H9 (cell line): Measurements from ENCODE around the gene ENPP5. TPM values are rescaled to one million over a fixed set of nuclear protein-coding genes. Genes with fewer than 3 reads are reported as not detected.

ENCODE experiments used
- DNase-seq: peaks from one replicate; pipeline ENCODE4 v3.0.0-alpha.2; 2017
- H2AFZ ChIP-seq: one replicate; pipeline ENCODE4 v1.6.1; 2013; ENCODE audit warnings: mild to moderate bottlenecking, low read length, control low read depth, moderate library complexity
- H2AK5ac ChIP-seq: 2 replicates; pipeline ENCODE4 v1.6.1; 2013; ENCODE audit warnings: low read length, control low read depth, mixed read lengths; ENCODE audit not compliant: insufficient read length
- H2BK120ac ChIP-seq: one replicate; pipeline ENCODE4 v1.6.1; 2013; ENCODE audit warnings: low read depth, mild to moderate bottlenecking, low read length, control low read depth, inconsistent platforms; ENCODE audit not compliant: poor library complexity, severe bottlenecking
- H2BK12ac ChIP-seq: 2 replicates; pipeline ENCODE4 v1.6.1; 2013; ENCODE audit warnings: low read length, control low read depth, mixed read lengths, low read depth; ENCODE audit not compliant: insufficient read length
- H2BK15ac ChIP-seq: 2 replicates; pipeline ENCODE4 v1.6.1; 2013; ENCODE audit warnings: low read depth, low read length, control low read depth
- H2BK20ac ChIP-seq: one replicate; pipeline ENCODE4 v1.6.1; 2013; ENCODE audit warnings: low read depth, mild to moderate bottlenecking, low read length, control low read depth, inconsistent platforms; ENCODE audit not compliant: poor library complexity, severe bottlenecking
- H2BK5ac ChIP-seq: 2 replicates; pipeline ENCODE4 v1.6.1; 2013; ENCODE audit warnings: low read length, control low read depth, mixed read lengths; ENCODE audit not compliant: insufficient read length
- H3K14ac ChIP-seq: 2 replicates; pipeline ENCODE4 v1.6.1; 2013; ENCODE audit warnings: low read length, control low read depth; ENCODE audit not compliant: insufficient read depth
- H3K18ac ChIP-seq: 2 replicates; pipeline ENCODE4 v1.6.1; 2013; ENCODE audit warnings: low read depth, mild to moderate bottlenecking, mixed read lengths, low read length, control low read depth; ENCODE audit not compliant: insufficient read length
- H3K23ac ChIP-seq: 2 replicates; pipeline ENCODE4 v1.6.1; 2013; ENCODE audit warnings: low read length, control low read depth, mixed read lengths, low read depth; ENCODE audit not compliant: insufficient read length
- H3K23me2 ChIP-seq: 2 replicates; pipeline ENCODE4 v1.6.1; 2013; ENCODE audit warnings: low read depth, mild to moderate bottlenecking, mixed read lengths, low read length, control low read depth; ENCODE audit not compliant: insufficient read length, poor library complexity, severe bottlenecking
- H3K27ac ChIP-seq: 2 replicates; pipeline ENCODE4 v1.5.1; 2013; ENCODE audit warnings: low read length, control low read depth, mixed read lengths, low read depth; ENCODE audit not compliant: insufficient read length
- H3K27me3 ChIP-seq: 2 replicates; pipeline ENCODE4 v1.6.1; 2013; ENCODE audit warnings: low read length, control low read depth, inconsistent platforms; ENCODE audit not compliant: insufficient read depth
- H3K4ac ChIP-seq: 2 replicates; pipeline ENCODE4 v1.6.1; 2013; ENCODE audit warnings: low read depth, mild to moderate bottlenecking, control low read depth, inconsistent platforms, low read length, moderate library complexity
- H3K4me1 ChIP-seq: 2 replicates; pipeline ENCODE4 v1.6.1; 2013; ENCODE audit warnings: low read length, control low read depth, inconsistent platforms; ENCODE audit not compliant: insufficient read depth
- H3K4me2 ChIP-seq: 2 replicates; pipeline ENCODE4 v1.6.1; 2013; ENCODE audit warnings: low read length, control low read depth, mixed read lengths; ENCODE audit not compliant: insufficient read length, insufficient read depth
- H3K56ac ChIP-seq: 2 replicates; pipeline ENCODE4 v1.6.1; 2013; ENCODE audit warnings: low read depth, mild to moderate bottlenecking, mixed read lengths, low read length, control low read depth; ENCODE audit not compliant: insufficient read length
- H3K79me1 ChIP-seq: 2 replicates; pipeline ENCODE4 v1.6.1; 2013; ENCODE audit warnings: low read depth, mild to moderate bottlenecking, moderate library complexity, low read length, control low read depth, inconsistent platforms; ENCODE audit not compliant: insufficient read depth, poor library complexity, severe bottlenecking
- H3K79me2 ChIP-seq: 2 replicates; pipeline ENCODE4 v1.6.1; 2013; ENCODE audit warnings: low read length, control low read depth, inconsistent platforms; ENCODE audit not compliant: insufficient read depth
- H3K9ac ChIP-seq: 2 replicates; pipeline ENCODE4 v1.6.1; 2013; ENCODE audit warnings: low read length, control low read depth, mixed read lengths; ENCODE audit not compliant: insufficient read length; ENCODE audit errors: extremely low read depth
- H3K9me3 ChIP-seq: one replicate; pipeline ENCODE4 v1.6.1; 2013; ENCODE audit warnings: low read depth, low read length, inconsistent platforms; ENCODE audit not compliant: control insufficient read depth
- H3T11ph ChIP-seq: one replicate; pipeline ENCODE4 v1.6.1; 2013; ENCODE audit warnings: mild to moderate bottlenecking, low read length, control low read depth, inconsistent platforms
- H4K20me1 ChIP-seq: one replicate; pipeline ENCODE4 v1.6.1; 2013; ENCODE audit not compliant: control insufficient read depth, insufficient read length, insufficient read depth
- H4K5ac ChIP-seq: 2 replicates; pipeline ENCODE4 v1.6.1; 2013; ENCODE audit warnings: low read depth, mild to moderate bottlenecking, mixed read lengths, low read length, control low read depth; ENCODE audit not compliant: insufficient read length
- H4K8ac ChIP-seq: replicated peaks from 2 replicates; pipeline ENCODE4 v1.6.1; 2013; ENCODE audit warnings: low read length, control low read depth, mixed read lengths, low read depth; ENCODE audit not compliant: insufficient read length
- H4K91ac ChIP-seq: 2 replicates; pipeline ENCODE4 v1.6.1; 2013; ENCODE audit warnings: low read depth, mild to moderate bottlenecking, moderate library complexity, mixed read lengths, low read length, control low read depth; ENCODE audit not compliant: insufficient read length
- H3K27ac Mint-ChIP-seq, 3 experiments: 2 replicates in 2 of 3; 3 replicates in 1 of 3; pipeline ENCODE4 v1.8.0; 2020 to 2021; ENCODE audit warnings: mixed read lengths in 3 of 3, mild to moderate bottlenecking in 1 of 3, moderate library complexity in 1 of 3
- H3K27me3 Mint-ChIP-seq: 2 replicates; pipeline ENCODE4 v1.8.0; 2021; ENCODE audit warnings: low read depth, mild to moderate bottlenecking, moderate library complexity, mixed read lengths
- H3K36me3 Mint-ChIP-seq, 3 experiments: 2 replicates in 2 of 3; 3 replicates in 1 of 3; pipeline ENCODE4 v1.8.0; 2020 to 2021; ENCODE audit warnings: low read depth in 3 of 3, mixed read lengths in 3 of 3; ENCODE audit not compliant: insufficient read depth in 1 of 3
- H3K4me1 Mint-ChIP-seq, 2 experiments: 2 replicates each; pipeline ENCODE4 v1.8.0; 2020; ENCODE audit warnings: mixed read lengths in 2 of 2
- H3K4me3 Mint-ChIP-seq, 2 experiments: 2 replicates in 1 of 2; 3 replicates in 1 of 2; pipeline ENCODE4 v1.8.0; 2020 to 2021; ENCODE audit warnings: mild to moderate bottlenecking in 2 of 2, mixed read lengths in 2 of 2, moderate library complexity in 1 of 2
- H3K9me3 Mint-ChIP-seq, 2 experiments: 2 replicates in 1 of 2; 3 replicates in 1 of 2; pipeline ENCODE4 v1.8.0; 2020; ENCODE audit warnings: mild to moderate bottlenecking in 2 of 2, mixed read lengths in 2 of 2, moderate library complexity in 1 of 2
- total RNA-seq: library from RNA; stranded (reverse); gene quantifications from 2 replicates; pipeline ENCODE4 v1.2.1, GENCODE V29; 2021
- TF ChIP-seq, protein P1 (sequence below): fragments of 200-600 bp; sonication (generic); conservative IDR thresholded peaks from 3 replicates; pipeline ENCODE4 v1.8.0; 2021; ENCODE audit warnings: antibody characterized with exemption, mild to moderate bottlenecking

The ENPP5 gene
- total RNA-seq, 1 experiment from 2014 or later = 4.6 TPM

DNA sequence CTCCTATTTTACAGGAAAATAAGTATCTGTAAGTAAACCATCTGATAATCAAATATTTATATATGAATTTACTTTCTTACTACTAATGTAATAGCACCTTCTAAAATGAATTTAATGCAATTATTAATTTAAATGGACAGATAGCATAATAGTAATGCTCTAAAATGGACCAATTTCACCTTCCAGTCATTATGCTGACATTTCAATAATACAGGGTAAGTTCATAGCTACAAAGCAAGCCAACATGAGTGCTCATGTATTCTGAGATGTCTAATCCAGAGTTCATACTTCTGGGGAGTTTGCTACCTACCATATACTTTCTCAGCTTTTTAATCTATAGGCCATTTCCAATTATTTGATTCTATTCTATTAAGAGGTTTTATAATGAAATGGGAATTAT is 11.6 kb downstream of the ENPP5 start:
- Mint-ChIP-seq H3K27me3 (no peaks in the 10 kb centered on the region), H3K27ac (no peak overlapping the region), H3K4me3 (no peak overlapping the region), H3K4me1 (peaks cover 6 to 10% of the 10 kb centered on the region in 2 experiments; a peak in 3 of 4 replicates), H3K9me3 (peaks cover 3 to 9% of the 10 kb centered on the region in 2 experiments; a peak in 3 of 5 replicates), H3K36me3 (peaks cover 23 to 48% (median 36%) of the 10 kb centered on the region in 3 experiments)
- Histone ChIP-seq H3K9me3 (no peaks in the 10 kb centered on the region), H4K20me1 (no peaks in the 10 kb centered on the region), H3K23ac (no peak overlapping the region), H2BK5ac (no peak overlapping the region), H3K14ac (no peak overlapping the region), H3K23me2 (no peaks in the 10 kb centered on the region), H3K27ac (no peak overlapping the region), H3K27me3 (no peaks in the 10 kb centered on the region), H3K79me2 (no peaks in the 10 kb centered on the region), H3K4ac (no peak overlapping the region), H2BK20ac (no peak overlapping the region), H3K18ac (no peak overlapping the region), H2BK120ac (no peak overlapping the region), H3K79me1 (no peaks in the 10 kb centered on the region), H4K91ac (no peak overlapping the region), H3K9ac (no peak overlapping the region), H4K8ac (no peak overlapping the region), H2AK5ac (no peak overlapping the region), H4K5ac (no peak overlapping the region), H3K56ac (no peak overlapping the region), H3K4me2 (no peak overlapping the region), H2AFZ (no peak overlapping the region), H2BK15ac (no peak overlapping the region), H2BK12ac (no peak overlapping the region), H3K4me1 (no peaks in the 10 kb centered on the region), H3T11ph (no peak overlapping the region)
- no peak for DNase-seq
- TF ChIP-seq, protein P1, sequence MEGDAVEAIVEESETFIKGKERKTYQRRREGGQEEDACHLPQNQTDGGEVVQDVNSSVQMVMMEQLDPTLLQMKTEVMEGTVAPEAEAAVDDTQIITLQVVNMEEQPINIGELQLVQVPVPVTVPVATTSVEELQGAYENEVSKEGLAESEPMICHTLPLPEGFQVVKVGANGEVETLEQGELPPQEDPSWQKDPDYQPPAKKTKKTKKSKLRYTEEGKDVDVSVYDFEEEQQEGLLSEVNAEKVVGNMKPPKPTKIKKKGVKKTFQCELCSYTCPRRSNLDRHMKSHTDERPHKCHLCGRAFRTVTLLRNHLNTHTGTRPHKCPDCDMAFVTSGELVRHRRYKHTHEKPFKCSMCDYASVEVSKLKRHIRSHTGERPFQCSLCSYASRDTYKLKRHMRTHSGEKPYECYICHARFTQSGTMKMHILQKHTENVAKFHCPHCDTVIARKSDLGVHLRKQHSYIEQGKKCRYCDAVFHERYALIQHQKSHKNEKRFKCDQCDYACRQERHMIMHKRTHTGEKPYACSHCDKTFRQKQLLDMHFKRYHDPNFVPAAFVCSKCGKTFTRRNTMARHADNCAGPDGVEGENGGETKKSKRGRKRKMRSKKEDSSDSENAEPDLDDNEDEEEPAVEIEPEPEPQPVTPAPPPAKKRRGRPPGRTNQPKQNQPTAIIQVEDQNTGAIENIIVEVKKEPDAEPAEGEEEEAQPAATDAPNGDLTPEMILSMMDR = no peak
